NCI-H82 (cell line): Measurements from ENCODE around the gene MED16.

ENCODE experiments used
- DNase-seq: peaks from one replicate; lab custom pipeline; 2025; lab: John Stamatoyannopoulos, UW

Gene MED16

DNA sequence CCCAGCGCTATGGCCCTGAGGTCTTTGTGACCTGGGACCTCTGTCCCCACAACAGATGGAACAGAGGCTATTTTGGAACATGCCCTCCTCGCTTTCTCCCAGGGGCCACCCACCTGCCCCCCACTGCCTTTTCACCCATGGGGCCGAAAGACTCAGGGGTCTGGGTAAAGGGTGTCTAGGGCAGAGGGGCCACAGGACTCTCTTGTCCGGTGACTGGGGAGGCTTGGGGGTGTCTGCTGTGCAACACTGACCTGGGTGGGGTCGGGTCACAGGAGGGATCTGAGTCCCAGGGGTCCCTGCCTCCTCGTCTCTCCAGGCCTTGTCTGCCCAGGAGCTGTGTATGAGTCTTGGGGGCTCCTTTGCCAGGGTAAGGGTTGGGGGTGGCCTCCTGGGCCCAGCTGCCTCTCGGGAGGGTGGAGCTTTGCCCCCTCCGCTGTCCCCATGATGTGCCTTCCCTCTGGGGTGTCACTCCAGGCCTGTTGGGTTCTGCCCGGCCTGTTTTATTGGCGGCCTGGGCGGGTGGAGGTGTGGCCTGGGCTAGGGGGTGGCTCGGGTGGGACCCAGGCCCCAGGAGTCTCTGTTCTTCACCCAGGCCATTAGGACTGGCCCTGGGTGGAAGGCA lies 34.9 kb upstream of the MED16 start:
- DNase-seq: no peak

- DNase-seq: peak; percentile 31
Measured at GRCh38 chr19:927351-927779, 34.4 kb upstream of the MED16 start.

GRCh38 chr19:926589-927350 lies 33.8 kb upstream of the MED16 start:
- DNase-seq: peak; percentile 45

GRCh38 chr19:926323-926588 lies 33.3 kb upstream of the MED16 start:
- no peak for DNase-seq

GRCh38 chr19:925526-926322 lies 32.7 kb upstream of the MED16 start, which contains the start of gene ARID3A:
Gene ARID3A (plus strand): TSS chr19:926035. CDS start chr19:929529, 3,494 bp downstream.
- DNase-seq: peak; percentile 89

DNA sequence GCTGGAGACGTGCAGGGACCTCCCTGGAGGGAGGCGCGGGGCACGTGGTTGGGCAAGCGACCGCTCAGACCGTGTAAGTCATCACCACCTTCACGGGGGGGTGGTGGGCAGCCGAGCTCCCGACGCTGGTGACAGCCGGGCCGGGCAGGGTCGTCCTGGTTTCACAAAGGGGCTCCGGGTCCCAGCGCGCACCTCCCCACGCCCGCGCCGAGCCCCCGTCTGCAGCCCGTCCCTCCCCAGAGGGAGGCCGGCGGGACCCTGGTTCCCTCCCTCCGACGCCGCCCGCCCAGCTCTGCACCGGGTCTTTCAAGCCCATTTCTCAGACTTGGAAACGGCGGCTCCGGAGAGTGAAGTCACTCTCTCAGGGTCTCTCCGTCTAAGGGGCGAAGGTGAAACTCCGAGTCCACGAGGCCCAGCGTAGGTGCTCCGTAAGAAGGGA lies 32.1 kb upstream of the MED16 start:
- DNase-seq: peak; percentile 89

GRCh38 chr19:924553-925086 lies 31.6 kb upstream of the MED16 start:
- no peak for DNase-seq

DNA sequence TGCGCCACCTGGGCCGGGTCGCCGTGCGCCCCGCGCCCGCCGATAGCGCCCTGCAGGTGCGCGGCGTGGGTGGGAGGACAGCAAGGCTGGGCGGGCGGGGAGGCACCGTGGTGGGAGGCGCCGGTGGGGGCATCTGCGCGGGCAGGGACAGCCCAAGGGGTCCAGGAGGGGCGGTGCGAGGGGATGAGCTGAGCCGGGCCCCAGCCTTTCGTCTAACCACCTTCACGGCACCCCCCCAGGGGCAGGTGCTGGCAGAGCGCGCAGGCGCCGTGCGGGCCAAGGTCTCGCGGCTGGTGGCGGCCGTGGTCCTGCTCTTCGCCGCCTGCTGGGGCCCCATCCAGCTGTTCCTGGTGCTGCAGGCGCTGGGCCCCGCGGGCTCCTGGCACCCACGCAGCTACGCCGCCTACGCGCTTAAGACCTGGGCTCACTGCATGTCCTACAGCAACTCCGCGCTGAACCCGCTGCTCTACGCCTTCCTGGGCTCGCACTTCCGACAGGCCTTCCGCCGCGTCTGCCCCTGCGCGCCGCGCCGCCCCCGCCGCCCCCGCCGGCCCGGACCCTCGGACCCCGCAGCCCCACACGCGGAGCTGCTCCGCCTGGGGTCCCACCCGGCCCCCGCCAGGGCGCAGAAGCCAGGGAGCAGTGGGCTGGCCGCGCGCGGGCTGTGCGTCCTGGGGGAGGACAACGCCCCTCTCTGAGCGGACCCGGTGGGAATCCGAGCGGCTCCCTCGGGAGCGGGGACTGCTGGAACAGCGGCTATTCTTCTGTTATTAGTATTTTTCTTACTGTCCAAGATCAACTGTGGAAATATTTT lies 27.3 kb upstream of the MED16 start:
- peak; percentile 25 for DNase-seq

- DNase-seq: no peak
Measured at GRCh38 chr19:919199-920050, 26.4 kb upstream of the MED16 start.

DNA sequence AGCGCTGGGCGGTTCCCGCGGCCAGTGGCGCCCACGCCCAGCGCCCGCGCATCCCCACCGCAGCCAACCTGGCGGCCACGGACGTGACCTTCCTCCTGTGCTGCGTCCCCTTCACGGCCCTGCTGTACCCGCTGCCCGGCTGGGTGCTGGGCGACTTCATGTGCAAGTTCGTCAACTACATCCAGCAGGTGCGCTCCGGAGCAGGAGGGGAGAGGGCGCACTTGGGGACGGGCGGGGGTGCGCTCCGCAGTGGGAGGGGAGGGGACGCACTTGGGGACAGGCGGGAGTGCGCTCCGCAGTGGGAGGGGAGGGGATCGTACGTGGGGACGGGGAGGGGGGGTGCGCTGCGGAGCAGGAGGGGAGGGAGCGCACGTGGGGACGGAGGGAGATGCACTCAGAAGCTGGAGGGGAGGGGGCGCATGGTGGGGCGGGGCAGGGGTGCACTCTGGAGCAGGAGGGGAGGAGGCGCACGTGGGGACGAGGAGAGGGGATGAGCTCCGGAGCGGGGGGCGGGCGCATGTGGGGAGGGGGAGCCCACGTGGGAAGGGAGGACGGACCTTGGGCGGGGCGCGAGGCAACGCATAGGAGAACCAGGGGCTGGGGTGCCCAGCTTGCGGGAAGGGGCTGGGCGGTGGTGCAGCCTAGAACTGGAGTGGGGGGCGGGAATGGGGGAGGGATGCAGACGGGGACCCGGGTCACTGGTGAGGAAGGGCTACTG lies 25.7 kb upstream of the MED16 start:
- no peak for DNase-seq

GRCh38 chr19:918152-918437 lies 25.1 kb upstream of the MED16 start:
- no peak for DNase-seq

DNA sequence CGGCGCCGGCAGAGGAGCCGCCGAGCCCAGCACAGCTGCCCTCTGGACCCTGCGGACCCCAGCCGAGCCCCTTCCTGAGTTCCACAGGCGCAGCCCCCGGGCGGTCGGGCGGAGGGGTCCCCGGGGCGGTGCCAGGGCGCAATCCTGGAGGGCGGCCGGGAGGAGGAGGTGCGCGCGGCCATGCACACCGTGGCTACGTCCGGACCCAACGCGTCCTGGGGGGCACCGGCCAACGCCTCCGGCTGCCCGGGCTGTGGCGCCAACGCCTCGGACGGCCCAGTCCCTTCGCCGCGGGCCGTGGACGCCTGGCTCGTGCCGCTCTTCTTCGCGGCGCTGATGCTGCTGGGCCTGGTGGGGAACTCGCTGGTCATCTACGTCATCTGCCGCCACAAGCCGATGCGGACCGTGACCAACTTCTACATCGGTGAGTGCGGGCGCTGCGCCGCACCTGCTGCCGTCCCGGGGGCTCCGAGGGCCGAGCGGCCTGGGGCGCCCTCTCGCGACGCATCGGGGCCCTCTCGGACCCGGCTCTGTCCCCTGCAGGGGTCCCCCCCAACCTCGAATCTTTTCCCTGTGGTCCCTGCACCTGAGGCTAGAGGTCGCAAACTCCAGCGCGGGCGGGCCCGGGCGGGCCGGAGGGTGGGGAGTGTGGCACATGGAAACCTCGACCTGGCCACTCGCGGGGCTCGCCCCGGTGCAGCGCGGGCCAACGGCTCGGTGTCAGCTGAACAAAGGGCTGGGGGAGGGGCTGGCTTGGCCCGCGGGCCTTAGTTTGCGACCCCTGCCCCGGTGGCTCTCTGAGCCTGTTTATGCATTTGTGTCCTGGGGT lies 24.6 kb upstream of the MED16 start, which contains the start of gene KISS1R:
Gene KISS1R (plus strand): TSS at position 11 of the 829 bp plus-strand sequence. CDS start 170 bp downstream, at position 181.
- DNase-seq: peak; percentile 60

DNA sequence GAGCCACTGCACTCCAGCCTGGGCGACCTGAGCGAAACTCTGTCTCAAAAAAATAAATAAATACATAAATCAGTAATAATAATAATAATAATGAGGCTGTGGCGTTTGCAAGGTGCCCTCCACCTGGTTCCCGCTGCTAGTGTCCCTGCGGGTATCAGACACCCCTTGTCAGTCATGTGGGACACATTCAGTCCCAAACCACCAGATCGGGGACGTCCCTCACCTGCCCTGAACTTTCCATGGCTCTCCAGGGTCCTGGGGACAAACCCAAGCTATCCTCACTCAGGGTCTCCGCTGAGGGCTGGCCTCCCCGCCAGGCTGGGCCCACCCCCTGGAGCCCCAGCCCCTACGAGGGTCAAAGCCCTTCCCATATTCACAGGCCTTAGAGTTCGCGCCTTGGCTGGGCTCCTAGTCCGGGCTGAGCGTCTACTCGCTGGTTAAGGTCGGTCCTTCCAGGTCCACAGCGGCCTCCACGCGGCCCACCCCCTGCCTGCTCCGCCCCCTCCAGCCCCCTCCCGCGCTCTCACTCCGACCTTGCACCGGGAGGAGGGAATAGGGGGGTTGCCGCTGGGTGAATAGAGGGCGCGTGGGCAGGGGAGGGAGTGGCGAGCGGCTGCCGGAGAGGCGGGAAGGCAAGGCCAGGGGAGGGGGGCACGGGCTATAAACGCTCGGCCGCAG lies 23.8 kb upstream of the MED16 start:
- peak; percentile 18 for DNase-seq

- DNase-seq: peak; percentile 57
Measured at GRCh38 chr19:913080-913748, 20.2 kb upstream of the MED16 start, which contains the start of gene R3HDM4. Gene R3HDM4 (minus strand): TSS chr19:913219. CDS start chr19:913157, 62 bp downstream.

GRCh38 chr19:912181-913079 lies 19.4 kb upstream of the MED16 start:
- peak; percentile 56 for DNase-seq

- DNase-seq: no peak
Measured at GRCh38 chr19:911197-912033, 18.4 kb upstream of the MED16 start.
